Activated T-cell treated with anti-CD3 and anti-CD28 coated beads, Interleukin-2, amount 50 U/mL, for 4 hours (primary cell): ENCODE results near the gene ATP6V0D1. TPM values are rescaled to one million over a fixed set of nuclear protein-coding genes. Genes with fewer than 3 reads are reported as not detected.
A peak's percentile ranks its signal among the peaks of the same experiment; 100 is the strongest.

Experiments used
- ATAC-seq, 2 donors: fragments of 200-7000 bp; cut with Tn5 transposase; one replicate each; pipeline ENCODE4 v1.10.0; 2021
- DNase-seq: peaks from one replicate; pipeline ENCODE4 v3.0.0-alpha.2; 2020
- H3K27me3 Mint-ChIP-seq: one replicate; pipeline ENCODE4 v1.8.0; 2021; ENCODE audit warnings: low read depth, mixed read lengths
- H3K36me3 Mint-ChIP-seq: one replicate; pipeline ENCODE4 v1.8.0; 2022; ENCODE audit warnings: mixed read lengths; ENCODE audit not compliant: insufficient read depth
- H3K4me1 Mint-ChIP-seq: one replicate; pipeline ENCODE4 v1.8.0; 2021; ENCODE audit warnings: low read depth, mixed read lengths
- H3K4me3 Mint-ChIP-seq: one replicate; pipeline ENCODE4 v1.8.0; 2021; ENCODE audit warnings: mild to moderate bottlenecking, moderate library complexity, mixed read lengths
- H3K9me3 Mint-ChIP-seq: one replicate; pipeline ENCODE4 v1.8.0; 2021; ENCODE audit warnings: mixed read lengths
- total RNA-seq, 3 donors: library from RNA; stranded (reverse); gene quantifications; one replicate each; pipeline ENCODE4 v1.2.1, GENCODE V29; 2021

The ATP6V0D1 gene
- total RNA-seq, 3 donors from 2014 or later = 36.0 to 49.1 (median 44.5) TPM

GRCh38 chr16:67397036-67397801 lies 83.7 kb downstream of the ATP6V0D1 start:
- H3K4me3 Mint-ChIP-seq = no peak overlapping the region
- H3K36me3 Mint-ChIP-seq = no peaks in the 10 kb centered on the region
- no peak for ATAC-seq

GRCh38 chr16:67396159-67397035 lies 84.6 kb downstream of the ATP6V0D1 start:
- Mint-ChIP-seq H3K36me3 (no peaks in the 10 kb centered on the region), H3K9me3 (no peaks in the 10 kb centered on the region), H3K4me1 (peaks cover 10% of the 10 kb centered on the region), H3K27me3 (peaks cover 40% of the 10 kb centered on the region), H3K4me3 (no peak overlapping the region)
- DNase-seq (no peak), ATAC-seq (no peak)

More at GRCh38 chr16:67397036-67397801, 83.7 kb downstream of the ATP6V0D1 start:
- Mint-ChIP-seq H3K27me3 (peaks cover 36% of the 10 kb centered on the region), H3K9me3 (no peaks in the 10 kb centered on the region), H3K4me1 (peaks cover 10% of the 10 kb centered on the region)
- DNase-seq = no peak

- ATAC-seq (no peak), DNase-seq (no peak)
- Mint-ChIP-seq H3K36me3 (no peaks in the 10 kb centered on the region), H3K9me3 (no peaks in the 10 kb centered on the region), H3K4me3 (no peak overlapping the region), H3K27me3 (peaks cover 41% of the 10 kb centered on the region), H3K4me1 (peaks cover 10% of the 10 kb centered on the region)
Observed at GRCh38 chr16:67395458-67396158, 85.3 kb downstream of the ATP6V0D1 start.

GRCh38 chr16:67395105-67395457 lies 85.9 kb downstream of the ATP6V0D1 start:
- DNase-seq = no peak
- Mint-ChIP-seq H3K4me1 (peaks cover 10% of the 10 kb centered on the region), H3K9me3 (no peaks in the 10 kb centered on the region), H3K27me3 (peaks cover 41% of the 10 kb centered on the region), H3K4me3 (no peak overlapping the region), H3K36me3 (no peaks in the 10 kb centered on the region)
- no peak for ATAC-seq

- ATAC-seq = peak in 1 of 2 donors; percentile 5
- no peaks in the 10 kb centered on the region for H3K9me3 Mint-ChIP-seq
- H3K36me3 Mint-ChIP-seq = no peaks in the 10 kb centered on the region
- peak overlapping the region; percentile 67 for H3K4me3 Mint-ChIP-seq
- peaks cover 41% of the 10 kb centered on the region for H3K27me3 Mint-ChIP-seq
- peaks cover 10% of the 10 kb centered on the region for H3K4me1 Mint-ChIP-seq
- DNase-seq = no peak
Observed at GRCh38 chr16:67394155-67395104, 86.5 kb downstream of the ATP6V0D1 start.

- DNase-seq (no peak), ATAC-seq (peak; percentile 22 to 32)
- Mint-ChIP-seq H3K4me1 (peaks cover 10% of the 10 kb centered on the region), H3K36me3 (no peaks in the 10 kb centered on the region), H3K9me3 (no peaks in the 10 kb centered on the region), H3K4me3 (peak overlapping the region; percentile 67), H3K27me3 (peaks cover 41% of the 10 kb centered on the region)
Observed at GRCh38 chr16:67393788-67394154, 87.2 kb downstream of the ATP6V0D1 start.

GRCh38 chr16:67393111-67393787 lies 87.7 kb downstream of the ATP6V0D1 start, which contains the start of gene TPPP3:
Gene TPPP3 (minus strand): TSS chr16:67393498. CDS start chr16:67391111, 2,387 bp downstream.
- ATAC-seq (peak; percentile 53 to 69), DNase-seq (no peak)
- H3K4me1 Mint-ChIP-seq = peaks cover 10% of the 10 kb centered on the region
- H3K36me3 Mint-ChIP-seq = no peaks in the 10 kb centered on the region
- no peaks in the 10 kb centered on the region for H3K9me3 Mint-ChIP-seq
- H3K4me3 Mint-ChIP-seq = peak within 1 kb of the TSS; percentile 67
- peaks cover 39% of the 10 kb centered on the region for H3K27me3 Mint-ChIP-seq

- H3K36me3 Mint-ChIP-seq = no peaks in the 10 kb centered on the region
- no peak for DNase-seq
- H3K9me3 Mint-ChIP-seq = no peaks in the 10 kb centered on the region
- ATAC-seq = no peak
- H3K4me3 Mint-ChIP-seq = no peak overlapping the region
- peaks cover 37% of the 10 kb centered on the region for H3K27me3 Mint-ChIP-seq
- H3K4me1 Mint-ChIP-seq = peaks cover 10% of the 10 kb centered on the region
Observed at GRCh38 chr16:67392301-67393059, 88.5 kb downstream of the ATP6V0D1 start.

GRCh38 chr16:67391424-67392300 lies 89.3 kb downstream of the ATP6V0D1 start:
- Mint-ChIP-seq H3K27me3 (peaks cover 33% of the 10 kb centered on the region), H3K36me3 (no peaks in the 10 kb centered on the region), H3K9me3 (no peaks in the 10 kb centered on the region), H3K4me3 (no peak overlapping the region), H3K4me1 (peaks cover 10% of the 10 kb centered on the region)
- DNase-seq (no peak), ATAC-seq (no peak)

GRCh38 chr16:67390816-67391423 lies 90.0 kb downstream of the ATP6V0D1 start:
- Mint-ChIP-seq H3K9me3 (no peaks in the 10 kb centered on the region), H3K36me3 (no peaks in the 10 kb centered on the region), H3K4me1 (peaks cover 10% of the 10 kb centered on the region), H3K27me3 (peaks cover 31% of the 10 kb centered on the region), H3K4me3 (no peak overlapping the region)
- ATAC-seq (no peak), DNase-seq (no peak)

GRCh38 chr16:67389911-67390815 lies 90.8 kb downstream of the ATP6V0D1 start:
- H3K4me1 Mint-ChIP-seq = peaks cover 13% of the 10 kb centered on the region
- no peaks in the 10 kb centered on the region for H3K36me3 Mint-ChIP-seq
- no peaks in the 10 kb centered on the region for H3K9me3 Mint-ChIP-seq
- ATAC-seq = no peak
- peaks cover 24% of the 10 kb centered on the region for H3K27me3 Mint-ChIP-seq
- H3K4me3 Mint-ChIP-seq = no peak overlapping the region
- no peak for DNase-seq
